ENCODE results near the gene SPNS2. TPM values are rescaled to one million over a fixed set of nuclear protein-coding genes. Genes with fewer than 3 reads are reported as not detected.
"Not testable (repeated sequence)": the region's sequence is repeated elsewhere in the genome, so short reads cannot be mapped to it uniquely, and the experiment has no call there.

Gene SPNS2
- total RNA-seq, 4 donors from 2014 or later, result 10.4 to 17.4 (median 16.4) TPM

- Histone ChIP-seq H3K4me1 (no peaks in the 10 kb centered on the region), H3K4me3 (no peak overlapping the region)
Observed at GRCh38 chr17:4574448-4575045, 75.9 kb downstream of the SPNS2 start.

GRCh38 chr17:4576161-4576558 lies 77.5 kb downstream of the SPNS2 start:
- no peak for TF ChIP-seq EP300 (IDR thresholded peaks at IDR 0.05)
- no peak for TF ChIP-seq POLR2A (IDR thresholded peaks at IDR 0.05)
- no peak for TF ChIP-seq POLR2AphosphoS5 (IDR thresholded peaks at IDR 0.05)
- TF ChIP-seq, protein P1, sequence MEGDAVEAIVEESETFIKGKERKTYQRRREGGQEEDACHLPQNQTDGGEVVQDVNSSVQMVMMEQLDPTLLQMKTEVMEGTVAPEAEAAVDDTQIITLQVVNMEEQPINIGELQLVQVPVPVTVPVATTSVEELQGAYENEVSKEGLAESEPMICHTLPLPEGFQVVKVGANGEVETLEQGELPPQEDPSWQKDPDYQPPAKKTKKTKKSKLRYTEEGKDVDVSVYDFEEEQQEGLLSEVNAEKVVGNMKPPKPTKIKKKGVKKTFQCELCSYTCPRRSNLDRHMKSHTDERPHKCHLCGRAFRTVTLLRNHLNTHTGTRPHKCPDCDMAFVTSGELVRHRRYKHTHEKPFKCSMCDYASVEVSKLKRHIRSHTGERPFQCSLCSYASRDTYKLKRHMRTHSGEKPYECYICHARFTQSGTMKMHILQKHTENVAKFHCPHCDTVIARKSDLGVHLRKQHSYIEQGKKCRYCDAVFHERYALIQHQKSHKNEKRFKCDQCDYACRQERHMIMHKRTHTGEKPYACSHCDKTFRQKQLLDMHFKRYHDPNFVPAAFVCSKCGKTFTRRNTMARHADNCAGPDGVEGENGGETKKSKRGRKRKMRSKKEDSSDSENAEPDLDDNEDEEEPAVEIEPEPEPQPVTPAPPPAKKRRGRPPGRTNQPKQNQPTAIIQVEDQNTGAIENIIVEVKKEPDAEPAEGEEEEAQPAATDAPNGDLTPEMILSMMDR (IDR thresholded peaks at IDR 0.05), result no peak
- H3K36me3 ChIP-seq, result no peaks in the 10 kb centered on the region
- H3K27ac ChIP-seq, result no peak overlapping the region
- WGBS, 2 donors (ENCODE audit: low coverage in 1 of 2), result 65 to 74% methylated on average over 2 to 6 of the region's 6 CpGs
- H3K4me1 ChIP-seq, result no peaks in the 10 kb centered on the region
- no peaks in the 10 kb centered on the region for H3K9me3 ChIP-seq
- no peak overlapping the region for H3K4me3 ChIP-seq
- H3K27me3 ChIP-seq, result peaks cover 16% of the 10 kb centered on the region
- no peak for ATAC-seq

More at GRCh38 chr17:4574448-4575045, 75.9 kb downstream of the SPNS2 start:
- H3K9me3 ChIP-seq, result no peaks in the 10 kb centered on the region
- H3K36me3 ChIP-seq, result no peaks in the 10 kb centered on the region
- ATAC-seq, result no peak
- H3K27me3 ChIP-seq, result peaks cover 6% of the 10 kb centered on the region
- TF ChIP-seq, protein P1 (IDR thresholded peaks at IDR 0.05), result no peak
- no peak for TF ChIP-seq EP300 (IDR thresholded peaks at IDR 0.05)
- no peak for TF ChIP-seq POLR2AphosphoS5 (IDR thresholded peaks at IDR 0.05)
- TF ChIP-seq POLR2A (IDR thresholded peaks at IDR 0.05), result no peak
- 86 to 100% methylated on average over 1 of the region's 9 CpGs for WGBS, 2 donors (ENCODE audit: low coverage in 1 of 2)
- H3K27ac ChIP-seq, result no peak overlapping the region

- no peaks in the 10 kb centered on the region for H3K9me3 ChIP-seq
- no peaks in the 10 kb centered on the region for H3K4me1 ChIP-seq
- H3K27me3 ChIP-seq, result peaks cover 22% of the 10 kb centered on the region
- ATAC-seq, result peak; percentile 36
- no peak overlapping the region for H3K4me3 ChIP-seq
- no peak overlapping the region for H3K27ac ChIP-seq
- no CpG with 5 or more reads among the region's 18 CpGs for WGBS, 2 donors (ENCODE audit: low coverage in 1 of 2)
- H3K36me3 ChIP-seq, result no peaks in the 10 kb centered on the region
- no peak for TF ChIP-seq POLR2AphosphoS5 (IDR thresholded peaks at IDR 0.05)
Observed at GRCh38 chr17:4576729-4577322, 78.1 kb downstream of the SPNS2 start.

DNA sequence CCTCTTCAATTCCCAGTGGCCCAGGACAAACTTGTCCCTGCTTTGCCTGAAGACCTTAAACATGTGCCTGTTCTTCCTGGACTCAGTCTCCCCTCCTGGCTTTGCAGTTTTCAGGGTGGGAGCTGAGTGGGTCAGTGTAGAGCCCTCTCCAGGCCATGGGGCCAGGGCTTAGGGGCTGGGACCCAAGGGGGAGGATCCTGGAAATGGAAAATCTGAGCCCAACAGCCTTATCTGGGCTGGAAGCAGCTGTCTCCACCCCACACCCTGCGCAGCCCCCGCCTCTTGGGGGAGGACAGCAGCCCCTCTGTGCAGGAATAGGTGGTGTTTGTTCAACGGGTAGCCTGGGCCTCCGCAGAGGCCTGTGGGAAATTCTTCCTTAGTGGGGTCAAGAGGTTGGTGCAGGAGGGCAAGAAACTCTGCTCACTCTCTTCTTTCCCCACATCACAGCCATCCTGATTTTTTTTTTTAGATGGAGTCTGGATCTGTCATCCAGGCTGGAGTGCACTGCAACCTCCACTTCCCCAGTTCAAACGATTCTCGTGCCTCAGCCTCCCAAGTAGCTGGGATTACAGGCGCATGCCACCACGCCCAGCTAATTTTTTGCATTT lies 78.8 kb downstream of the SPNS2 start:
- WGBS, 2 donors (ENCODE audit: low coverage in 1 of 2), result 73 to 96% methylated on average over 4 of the region's 8 CpGs
- H3K9me3 ChIP-seq, result no peaks in the 10 kb centered on the region
- H3K27ac ChIP-seq, result no peak overlapping the region
- no peaks in the 10 kb centered on the region for H3K4me1 ChIP-seq
- no peak for ATAC-seq
- H3K36me3 ChIP-seq, result no peaks in the 10 kb centered on the region
- H3K27me3 ChIP-seq, result peaks cover 29% of the 10 kb centered on the region
- H3K4me3 ChIP-seq, result no peak overlapping the region
- TF ChIP-seq, protein P1 (IDR thresholded peaks at IDR 0.05), result no peak
- TF ChIP-seq POLR2A (IDR thresholded peaks at IDR 0.05) (no peak), EP300 (IDR thresholded peaks at IDR 0.05) (no peak), POLR2AphosphoS5 (IDR thresholded peaks at IDR 0.05) (no peak)

GRCh38 chr17:4578349-4578748 lies 79.7 kb downstream of the SPNS2 start:
- H3K9me3 ChIP-seq, H3K4me3 ChIP-seq, H3K4me1 ChIP-seq, ATAC-seq, H3K27ac ChIP-seq, H3K36me3 ChIP-seq: not testable (repeated sequence)
- peaks cover 37% of the 10 kb centered on the region for H3K27me3 ChIP-seq
- WGBS, 2 donors (ENCODE audit: low coverage in 1 of 2), result no CpG with 5 or more reads among the region's 24 CpGs

DNA sequence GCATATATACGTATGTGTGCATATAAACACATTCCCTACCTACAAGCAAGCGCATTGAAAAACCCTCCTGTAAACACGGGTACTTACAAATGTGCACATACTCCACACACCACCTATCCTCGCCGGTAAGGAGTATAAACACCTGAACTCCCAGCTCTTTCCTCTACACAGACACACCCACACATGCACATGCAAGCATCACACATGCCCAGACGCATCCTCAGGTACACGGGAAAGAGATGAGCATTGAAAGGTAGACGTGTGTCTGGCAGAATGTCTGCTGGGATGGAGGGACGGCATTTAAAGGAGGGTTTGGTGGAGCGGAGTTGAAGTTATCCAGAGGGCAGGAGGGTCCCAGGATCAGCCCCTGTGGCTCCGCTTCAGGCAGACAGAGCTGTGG lies 81.0 kb downstream of the SPNS2 start:
- no peaks in the 10 kb centered on the region for H3K36me3 ChIP-seq
- WGBS, 2 donors (ENCODE audit: low coverage in 1 of 2), result 82% methylated on average over 6 to 9 of the region's 11 CpGs

More for the DNA sequence above, 81.0 kb downstream of the SPNS2 start:
- Histone ChIP-seq H3K4me1 (peaks cover 0 to 19% (median 5%) of the 10 kb centered on the region in 3 donors), H3K4me3 (no peak overlapping the region), H3K27ac (no peak overlapping the region), H3K9me3 (no peaks in the 10 kb centered on the region), H3K27me3 (peaks cover 51% of the 10 kb centered on the region)
- no peak for ATAC-seq
- TF ChIP-seq EP300 (IDR thresholded peaks at IDR 0.05) (no peak), POLR2AphosphoS5 (IDR thresholded peaks at IDR 0.05) (no peak), POLR2A (IDR thresholded peaks at IDR 0.05) (no peak)
- TF ChIP-seq, protein P1 (IDR thresholded peaks at IDR 0.05), result no peak
